Hippocampal formation (tissue), 2 donors: Measurements from ENCODE around the gene RAET1L.
"Not testable (repeated sequence)": the region's sequence is repeated elsewhere in the genome, so short reads cannot be mapped to it uniquely, and the experiment has no call there.

ENCODE experiments used
- DNase-seq, 2 donors: peaks; one replicate each; lab custom pipeline; 2025; lab: John Stamatoyannopoulos, UW

Gene RAET1L, protein sequence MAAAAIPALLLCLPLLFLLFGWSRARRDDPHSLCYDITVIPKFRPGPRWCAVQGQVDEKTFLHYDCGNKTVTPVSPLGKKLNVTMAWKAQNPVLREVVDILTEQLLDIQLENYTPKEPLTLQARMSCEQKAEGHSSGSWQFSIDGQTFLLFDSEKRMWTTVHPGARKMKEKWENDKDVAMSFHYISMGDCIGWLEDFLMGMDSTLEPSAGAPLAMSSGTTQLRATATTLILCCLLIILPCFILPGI

DNA sequence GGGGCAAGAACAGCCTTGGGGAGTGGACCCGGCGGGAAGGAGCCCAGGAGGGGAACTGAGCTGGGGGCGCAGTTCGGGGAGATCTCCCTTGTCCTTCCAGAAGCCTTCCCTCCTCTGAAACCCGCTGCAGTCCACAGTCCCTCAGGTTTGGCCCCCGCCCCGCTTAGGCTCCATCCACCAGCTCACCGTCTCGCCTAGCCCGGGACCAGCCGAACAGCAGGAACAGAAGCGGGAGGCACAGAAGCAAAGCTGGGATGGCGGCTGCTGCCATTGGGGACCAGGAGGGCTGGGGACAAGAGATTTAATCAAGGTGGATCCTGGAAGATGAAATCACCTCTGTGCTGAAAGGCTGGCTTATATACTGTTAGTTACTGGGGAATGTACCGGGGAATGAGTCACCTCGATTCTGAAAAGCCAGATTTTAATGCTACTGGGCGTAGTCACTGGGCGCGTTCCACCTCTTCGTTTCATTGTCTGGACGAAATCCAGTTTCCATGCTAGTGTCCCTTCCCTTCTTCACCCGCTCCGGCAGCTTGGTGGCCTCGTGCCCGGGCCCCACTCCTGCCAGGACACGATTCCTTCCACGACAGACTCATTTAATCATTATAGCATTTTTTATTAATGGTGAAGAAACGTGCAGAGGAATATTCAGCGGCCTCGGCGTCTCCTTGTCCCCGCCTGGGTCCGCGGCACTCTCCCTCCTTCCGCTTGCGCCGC is at the start of gene RAET1L:
Gene RAET1L (minus strand): TSS at position 332 of the 717 bp plus-strand sequence. CDS start 61 bp downstream, at position 271.
- no peak for DNase-seq

DNA sequence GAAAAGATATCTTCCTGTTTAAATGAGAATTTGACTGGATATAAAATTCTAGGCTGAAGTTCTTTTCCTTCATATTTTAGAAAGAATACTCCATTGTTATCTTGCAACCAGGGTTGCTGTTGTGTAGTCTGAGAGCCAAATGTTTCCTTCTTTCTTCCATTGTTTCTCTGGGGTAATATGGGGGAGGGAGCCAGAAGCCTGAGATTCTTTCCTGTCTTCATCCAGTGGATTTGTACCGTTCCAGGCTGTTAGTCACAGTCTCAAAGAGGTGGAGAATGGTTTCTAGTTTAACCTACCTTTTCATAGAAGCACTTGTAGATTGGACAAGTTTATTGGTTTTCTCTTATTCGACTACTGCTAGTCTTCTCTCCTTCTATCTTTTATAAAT is 49.7 kb upstream of the RAET1L start:
- no peak for DNase-seq

DNA sequence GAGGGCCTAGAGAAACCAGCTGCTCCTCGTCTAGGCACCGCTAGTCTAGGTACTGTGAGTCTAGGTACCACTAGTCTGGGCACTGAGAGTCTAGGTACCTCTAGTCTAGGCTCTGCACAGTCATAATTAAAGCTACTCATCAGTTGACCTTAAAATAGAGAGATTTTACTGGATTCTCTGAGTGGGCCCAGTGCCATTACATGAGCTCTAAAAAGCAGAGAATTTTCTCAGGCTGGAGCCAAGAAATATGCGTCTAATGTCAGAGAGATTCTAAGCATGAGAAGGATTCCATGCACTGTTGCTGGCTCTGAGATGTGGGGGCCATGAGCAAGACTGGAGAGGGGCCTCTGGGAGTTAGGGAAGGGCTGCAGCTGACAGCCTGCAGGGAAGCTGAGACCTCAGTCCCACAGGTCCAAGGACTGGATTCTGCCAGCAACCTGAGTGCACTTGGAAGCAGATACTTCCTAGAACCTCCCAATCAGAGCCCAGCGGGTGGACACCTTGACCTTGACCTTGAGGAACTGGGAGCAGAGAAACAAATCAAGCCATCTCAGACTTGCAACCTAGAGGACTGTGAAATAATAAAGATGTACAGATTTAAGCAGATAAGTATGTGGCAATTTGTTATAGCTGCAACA is 49.2 kb upstream of the RAET1L start:
- not testable (repeated sequence) for DNase-seq

DNA sequence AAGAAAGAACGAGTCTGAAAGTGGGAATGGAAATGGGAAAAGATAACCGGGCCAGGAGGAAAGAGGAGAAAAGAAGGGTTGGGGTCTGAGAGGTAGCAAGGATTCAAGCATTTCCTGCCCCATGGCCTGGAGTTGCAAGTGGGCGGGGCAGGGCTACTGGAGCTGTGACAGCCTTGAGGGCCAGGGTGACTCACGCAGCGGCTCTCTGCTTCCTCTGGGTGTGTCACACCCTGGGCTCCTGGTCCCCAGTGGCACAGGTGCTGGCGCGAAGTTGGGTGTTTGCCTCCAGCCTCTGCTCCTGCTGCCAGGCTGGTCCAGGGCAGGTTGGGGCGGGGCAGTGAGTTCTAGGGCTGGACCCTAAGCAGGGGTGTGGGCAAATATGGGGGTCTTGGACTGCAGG is 46.9 kb upstream of the RAET1L start:
- DNase-seq, result no peak

DNA sequence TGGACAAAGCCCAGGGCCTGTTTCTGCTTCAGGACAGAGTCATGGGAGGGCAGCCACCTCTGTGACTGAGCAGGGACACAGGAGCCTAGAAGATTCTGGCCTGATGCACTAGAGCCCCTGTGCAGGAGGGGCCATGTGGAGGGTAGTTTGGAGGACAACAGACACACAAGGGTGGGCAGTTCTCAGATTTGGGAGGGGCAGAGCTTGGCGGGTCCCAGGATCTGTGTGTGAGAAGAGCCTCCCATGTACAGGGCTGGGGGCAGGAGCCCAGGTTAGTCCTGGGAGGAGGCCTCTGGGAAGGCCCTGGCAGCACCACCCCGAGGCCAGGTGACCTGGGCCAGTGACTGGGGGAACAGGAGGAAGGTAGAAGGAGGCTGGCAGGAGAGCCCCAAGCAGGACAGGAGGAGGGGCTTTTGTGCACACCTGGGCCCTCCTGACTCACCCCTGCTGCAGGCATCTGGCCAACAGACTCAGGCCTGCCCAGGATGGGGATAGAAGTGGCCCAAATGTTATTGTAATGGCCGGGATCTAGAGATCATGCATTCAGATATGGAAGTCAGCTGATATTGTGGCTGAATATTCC is 45.0 kb upstream of the RAET1L start:
- DNase-seq, result no peak

DNA sequence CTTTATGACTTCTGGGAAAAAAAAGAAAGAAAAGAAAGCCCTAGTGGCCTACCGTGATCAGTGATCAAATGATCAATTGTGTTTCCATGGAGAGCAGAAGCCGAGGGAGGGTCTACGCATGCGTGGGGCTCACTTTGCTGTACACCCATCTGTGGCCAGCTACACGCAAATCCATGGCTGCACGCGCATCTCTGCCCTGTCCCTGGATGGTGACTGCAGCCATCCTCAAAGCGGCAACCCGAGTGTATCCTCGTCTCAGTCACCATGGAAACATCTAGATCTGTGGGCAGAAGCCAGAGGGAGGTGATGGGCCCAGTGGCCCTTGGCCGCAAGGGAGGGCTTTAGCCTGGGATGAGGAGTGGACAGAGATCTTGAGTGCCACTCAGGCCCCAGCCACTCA is 44.4 kb upstream of the RAET1L start:
- DNase-seq, result no peak

DNA sequence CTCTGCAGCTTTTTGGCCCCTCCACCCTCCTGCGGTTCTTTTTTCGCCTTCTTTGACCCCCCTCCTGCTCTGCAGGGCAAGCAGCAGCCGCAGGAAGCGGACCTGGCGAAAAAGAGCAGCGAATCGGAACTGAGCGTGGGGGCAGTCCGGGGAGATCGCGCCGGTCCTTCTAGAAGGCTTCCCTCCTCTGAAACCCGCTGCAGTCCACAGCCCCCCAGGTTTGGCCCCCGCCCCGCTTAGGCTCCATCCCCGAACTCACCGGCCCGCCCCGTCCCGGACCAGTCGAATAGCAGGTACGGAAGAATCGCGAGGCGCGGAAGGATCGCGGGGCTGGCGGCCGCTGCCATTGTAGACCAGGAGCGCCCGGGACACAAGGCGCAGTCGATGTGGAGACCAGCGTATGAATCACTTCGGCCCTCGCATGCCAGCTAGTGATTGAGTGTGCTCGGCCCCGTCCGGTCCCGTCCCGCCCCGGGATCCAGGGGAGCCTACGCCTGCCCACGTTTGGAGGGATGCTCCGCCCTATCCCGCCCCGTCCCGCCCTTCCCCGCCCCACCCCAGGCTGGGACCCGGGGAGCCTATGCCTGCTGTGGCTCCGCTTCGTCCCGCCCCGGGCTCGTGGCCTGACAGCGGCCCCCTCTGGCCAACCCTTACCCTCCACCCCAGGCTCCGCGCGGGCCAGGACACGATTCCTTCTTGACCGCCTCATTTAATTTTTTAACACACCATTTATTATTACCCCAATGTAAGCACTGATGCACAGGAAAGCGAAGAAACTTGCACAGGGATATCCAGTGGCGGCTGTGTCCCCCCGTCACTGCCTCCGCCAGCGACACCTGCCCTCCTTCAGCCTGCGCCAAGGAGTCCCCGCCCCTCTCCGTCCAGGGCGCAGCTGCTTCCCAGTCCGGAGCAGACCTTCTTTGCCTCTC is 43.7 kb upstream of the RAET1L start, which contains the start of gene ULBP3:
Gene ULBP3 (minus strand): TSS at position 402 of the 929 bp plus-strand sequence. CDS start 55 bp downstream, at position 347.
- peak; percentile 35 to 64 for DNase-seq

DNA sequence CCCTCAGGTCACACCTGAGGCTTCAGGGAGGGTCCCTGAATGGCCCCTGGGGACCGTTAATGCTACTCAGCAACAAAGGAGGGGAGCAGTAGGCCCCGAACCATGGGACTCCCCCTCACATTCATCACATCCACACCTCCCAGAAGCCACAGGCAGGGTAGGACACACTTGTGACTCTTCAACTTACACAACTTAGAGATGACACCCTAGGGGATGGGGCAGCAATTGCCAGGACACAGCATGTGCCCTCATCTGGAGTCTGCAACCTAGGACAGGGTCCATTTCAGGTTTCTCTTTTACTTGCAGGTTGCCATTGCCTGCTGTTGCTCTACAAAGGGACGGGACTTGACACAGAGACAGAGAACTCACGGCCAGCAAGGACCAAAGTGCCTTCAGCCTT is 42.8 kb upstream of the RAET1L start:
- no peak for DNase-seq

DNA sequence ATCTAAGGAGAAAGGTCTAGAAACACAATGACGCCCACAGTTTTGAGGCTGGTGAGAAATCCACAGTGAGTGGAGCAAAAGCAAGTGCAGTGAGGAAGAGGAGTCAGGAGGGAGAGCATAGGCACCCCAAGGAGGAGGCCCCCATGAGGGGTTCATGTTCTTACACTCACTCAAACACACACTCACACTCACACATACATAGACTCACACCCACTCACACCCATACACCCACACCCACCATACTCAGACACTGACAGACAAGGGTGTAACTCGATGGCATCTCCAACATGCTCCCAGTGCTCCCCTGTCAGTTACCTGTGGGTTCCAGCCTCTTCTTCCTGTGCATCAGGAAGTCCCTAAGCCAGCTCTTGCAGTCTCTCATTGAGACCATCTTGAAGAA is 39.8 kb upstream of the RAET1L start:
- no peak for DNase-seq

DNA sequence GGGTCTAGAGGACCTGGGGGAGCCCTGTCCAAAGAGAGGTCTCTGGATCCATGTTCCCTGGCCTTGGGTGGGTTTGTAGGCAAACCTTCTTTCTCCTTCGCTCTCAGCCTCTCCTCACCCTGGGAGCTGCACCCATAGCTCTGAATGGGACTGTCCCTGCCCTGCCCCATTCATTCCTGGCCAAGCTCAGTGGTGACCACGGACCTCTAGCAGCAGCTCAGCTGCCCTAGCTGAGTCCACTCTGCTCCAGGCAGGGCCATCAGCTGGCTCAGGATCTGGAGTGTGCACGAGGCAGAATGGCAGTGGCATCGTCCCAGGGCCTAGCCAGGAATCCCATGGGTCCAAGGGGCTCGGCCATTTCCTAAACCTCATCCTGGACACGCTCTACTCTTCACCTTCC is 38.3 kb upstream of the RAET1L start:
- DNase-seq, result no peak

DNA sequence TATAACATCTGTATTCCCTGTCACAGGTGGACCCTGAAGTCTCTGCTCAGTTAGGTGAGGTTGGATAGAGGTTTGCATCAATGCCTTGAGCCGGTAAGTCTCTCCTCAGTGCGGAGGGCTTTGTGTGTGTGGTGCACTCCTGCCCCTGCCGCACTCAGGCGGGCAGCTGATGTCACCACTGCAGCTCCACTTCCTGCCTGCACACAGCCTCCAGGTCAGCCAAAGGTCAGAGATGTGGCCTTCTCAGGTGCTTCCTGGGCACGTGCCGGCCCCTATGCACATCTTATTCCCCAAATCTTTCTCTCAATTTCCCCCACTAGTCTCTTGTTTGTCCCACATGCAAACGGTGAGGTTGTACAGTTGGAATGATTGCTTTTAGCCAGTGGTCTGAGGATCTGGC is 34.6 kb upstream of the RAET1L start:
- not testable (repeated sequence) for DNase-seq

DNA sequence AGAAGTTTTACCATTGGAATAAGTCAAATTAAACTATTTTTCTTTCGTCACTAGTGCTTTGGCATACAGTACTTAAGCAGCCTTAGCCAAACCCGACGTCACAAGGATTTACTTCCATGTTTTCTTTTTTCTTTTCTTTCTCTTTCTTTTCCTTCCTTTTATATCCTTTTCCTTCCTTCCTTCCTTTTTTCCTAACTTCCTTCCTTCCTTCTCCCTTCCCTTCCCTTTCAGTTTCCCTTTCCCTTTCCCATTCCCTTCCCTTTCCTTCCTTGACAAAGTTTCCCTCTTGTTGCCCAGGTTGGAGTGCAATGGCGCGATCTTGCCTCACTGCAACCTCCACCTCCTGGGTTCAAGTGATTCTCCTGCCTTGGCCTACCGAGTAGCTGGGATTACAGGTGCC is 33.7 kb upstream of the RAET1L start:
- DNase-seq, result no peak

DNA sequence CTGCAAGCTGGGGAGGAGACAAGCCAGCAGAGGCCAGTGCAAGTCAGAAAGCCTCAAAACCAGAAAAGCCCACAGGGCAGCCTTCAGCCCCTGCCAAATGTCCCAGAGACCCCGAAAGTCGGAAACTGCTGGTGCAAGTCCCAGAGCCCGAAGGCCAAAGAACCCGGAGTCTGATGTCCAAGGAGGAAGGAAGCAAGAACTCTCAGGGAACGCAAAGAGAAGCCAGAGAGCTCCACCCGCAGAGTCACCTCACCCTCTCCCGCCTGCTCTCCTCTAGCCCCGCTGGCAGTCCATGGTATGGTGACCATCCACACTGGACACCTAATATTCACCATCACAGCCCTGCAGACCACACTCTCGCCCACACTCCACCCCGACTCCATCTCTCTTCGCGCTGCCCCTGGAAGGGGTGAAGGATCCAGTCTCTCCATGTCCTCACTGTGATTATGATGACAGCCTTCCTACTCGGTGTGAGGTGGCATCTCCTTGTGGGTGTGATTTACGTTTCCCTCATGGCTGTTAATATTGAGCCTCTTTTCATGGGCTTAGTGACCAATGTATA is 33.0 kb upstream of the RAET1L start:
- no peak for DNase-seq

DNA sequence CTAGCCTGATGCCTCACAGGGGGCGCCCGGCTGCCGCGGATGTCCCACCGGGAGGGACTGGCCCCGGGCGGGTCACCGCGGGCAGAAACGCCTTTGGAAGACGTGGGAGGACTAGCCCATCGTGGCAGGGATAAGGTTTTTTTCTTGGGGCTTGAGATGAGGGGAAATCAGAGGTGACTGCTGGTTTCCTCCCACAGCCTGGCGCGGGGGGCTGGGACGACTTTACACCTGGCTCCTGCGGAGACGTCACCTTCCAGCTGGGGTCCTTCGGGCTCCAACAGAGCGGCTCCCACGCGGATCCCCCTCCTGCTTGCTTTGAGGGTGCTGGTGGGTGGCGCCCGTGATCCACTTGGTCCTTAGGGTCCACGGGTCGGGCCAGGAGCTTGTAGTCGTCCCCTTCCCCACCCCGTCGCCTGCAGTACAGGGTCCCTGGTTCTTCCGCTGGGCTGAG is 32.2 kb upstream of the RAET1L start:
- no peak for DNase-seq

DNA sequence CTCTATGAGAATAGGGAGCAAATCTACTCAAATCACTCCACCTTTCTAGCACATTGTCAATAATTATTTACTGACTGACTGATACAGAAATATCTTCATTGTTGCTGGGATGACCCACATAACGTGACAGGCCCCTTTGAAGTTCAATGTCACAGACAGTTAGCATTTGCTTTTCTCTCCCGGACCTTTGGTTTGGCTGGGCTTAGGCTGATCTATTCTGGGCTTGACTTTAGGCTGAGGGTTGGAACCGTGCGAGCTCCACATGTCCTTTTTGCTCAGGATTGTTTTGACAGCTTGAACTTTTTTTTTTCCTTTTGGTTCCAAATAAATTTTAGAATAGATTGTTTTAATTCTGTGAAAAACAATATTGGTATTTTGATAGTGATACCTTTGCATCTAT is 31.6 kb upstream of the RAET1L start:
- no peak for DNase-seq

DNA sequence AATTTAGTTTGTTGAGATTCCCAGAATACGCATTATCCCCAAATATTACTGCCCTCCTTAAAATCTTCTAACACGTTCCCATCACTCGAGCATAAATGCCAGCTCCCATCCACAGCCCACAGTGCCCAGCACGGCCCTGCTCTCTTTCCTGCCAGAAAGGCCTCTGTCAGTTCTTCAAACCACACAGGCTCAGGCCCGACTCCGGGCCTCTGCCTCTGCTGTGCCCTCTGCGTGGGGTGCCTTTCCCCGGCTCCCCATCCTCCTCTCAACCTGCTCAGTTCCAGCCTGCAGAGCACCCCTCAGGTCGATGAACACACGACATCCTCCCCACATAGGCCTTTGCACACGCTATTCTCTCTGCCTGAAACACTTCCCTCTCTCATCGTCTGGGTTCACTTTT is 30.8 kb upstream of the RAET1L start:
- DNase-seq, result no peak

DNA sequence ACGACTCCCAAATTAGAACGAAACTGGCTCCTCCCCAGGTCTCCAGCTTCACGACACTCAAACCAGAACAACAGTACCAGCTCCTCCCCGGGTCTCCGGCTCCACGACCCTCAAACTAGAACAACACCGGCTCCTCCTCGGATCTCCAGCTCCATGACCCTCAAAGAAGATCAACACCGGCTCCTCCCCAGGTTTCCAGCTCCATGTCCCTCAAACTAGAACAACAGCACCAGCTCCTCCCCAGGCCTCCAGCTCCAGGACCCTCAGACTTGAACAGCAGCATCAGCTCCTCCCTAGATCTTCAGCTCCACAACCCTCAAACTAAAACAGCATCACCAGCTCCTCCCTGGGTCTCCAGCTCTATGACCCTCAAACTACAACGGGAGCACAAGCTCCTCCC is 29.8 kb upstream of the RAET1L start:
- DNase-seq, result no peak

DNA sequence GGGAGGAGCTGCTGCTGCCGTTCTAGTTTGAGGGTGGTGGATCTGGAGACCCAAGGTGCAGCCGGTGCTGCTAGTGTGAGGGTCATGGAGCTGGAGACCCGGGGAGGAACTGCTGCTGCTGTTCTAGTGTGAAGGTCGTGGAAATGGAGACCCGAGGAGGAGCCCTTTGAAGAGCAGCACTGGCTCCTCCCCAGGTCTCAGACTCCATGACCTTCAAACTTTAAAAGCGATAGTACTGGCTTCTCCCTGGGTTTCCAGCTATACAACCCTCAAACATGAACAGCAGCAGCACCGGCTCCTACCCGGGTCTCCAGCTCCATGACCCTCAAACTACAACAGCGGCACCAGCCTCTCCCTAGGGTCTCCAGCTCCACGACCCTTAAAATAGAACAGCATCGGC is 28.1 kb upstream of the RAET1L start:
- DNase-seq, result no peak

DNA sequence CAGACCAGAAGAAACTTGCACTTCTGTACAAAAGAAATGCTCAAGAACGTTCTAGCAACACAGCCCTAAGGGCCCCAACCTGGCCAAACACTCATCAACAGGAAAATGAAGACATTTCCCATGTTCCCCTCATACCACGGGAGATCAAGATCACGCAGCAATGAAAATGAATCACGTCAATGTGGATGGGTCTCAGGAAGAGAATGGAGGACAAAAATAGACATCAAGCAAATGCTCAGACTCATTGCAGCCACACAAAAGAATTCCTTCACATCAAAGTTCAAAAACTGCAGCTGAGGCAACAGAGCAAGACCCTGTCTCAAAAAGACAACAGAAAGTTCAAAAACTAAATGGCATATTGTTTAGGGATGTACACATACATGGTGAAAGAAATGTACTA is 25.5 kb upstream of the RAET1L start:
- DNase-seq, result no peak

DNA sequence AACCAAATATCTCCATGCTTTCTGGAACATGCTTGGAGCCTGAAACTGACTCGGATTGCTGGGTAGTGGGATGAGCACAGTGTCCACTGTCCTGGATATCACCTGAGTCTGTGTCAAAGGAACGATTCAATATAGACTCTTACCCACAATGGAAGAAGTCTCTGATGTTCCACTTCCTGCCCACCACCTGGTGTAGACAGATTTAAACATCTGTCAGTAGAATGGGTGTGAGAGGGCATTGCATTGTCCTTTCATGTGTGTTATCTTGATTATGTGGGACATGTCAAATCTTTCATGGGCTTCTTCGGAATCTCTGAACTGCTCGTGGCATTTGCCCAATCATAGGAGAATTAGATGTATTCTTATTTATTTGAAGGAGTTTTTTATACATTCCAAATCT is 22.8 kb upstream of the RAET1L start:
- no peak for DNase-seq

DNA sequence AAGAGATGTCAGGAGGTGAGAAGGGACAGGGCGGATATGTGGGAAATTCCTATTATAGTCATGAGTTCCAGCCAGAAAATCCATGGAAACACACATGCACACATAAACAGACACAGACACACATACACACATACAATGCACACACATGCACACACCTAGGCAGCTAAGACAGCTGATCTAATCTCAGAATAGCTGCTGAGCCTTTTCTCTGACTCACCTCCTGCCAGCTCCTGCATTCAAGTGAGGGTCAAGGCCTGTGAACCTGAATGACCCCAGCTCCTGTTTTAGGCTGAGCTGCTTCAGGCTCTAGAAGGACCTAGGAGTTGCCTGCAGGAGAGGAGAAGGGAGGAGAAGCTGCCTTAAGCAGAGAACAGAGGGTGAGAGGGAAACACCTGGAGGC is 21.6 kb upstream of the RAET1L start:
- no peak for DNase-seq
